AG04449 (cell line): ENCODE measurements around the gene CFAP20.
"Not testable (repeated sequence)": the region's sequence is repeated elsewhere in the genome, so short reads cannot be mapped to it uniquely, and the experiment has no call there.

Experiments
- CTCF ChIA-PET: fragments of 350-600 bp; formaldehyde crosslinking; extraction: SDS; loops from one replicate; lab custom pipeline; 2021; ENCODE audit warnings: antibody characterized with exemption; lab: Yijun Ruan, JAX
- POLR2A ChIA-PET: fragments of 400-600, 350-600 bp; formaldehyde crosslinking; extraction: SDS; loops from one replicate; lab custom pipeline; 2020; ENCODE audit warnings: antibody characterized with exemption, inconsistent platforms; lab: Yijun Ruan, JAX
- DNase-seq: peaks from one replicate; pipeline ENCODE4 v3.0.0-alpha.2; 2010; ENCODE audit warnings: low read depth, low spot score
- H3K4me3 ChIP-seq: 2 replicates; pipeline ENCODE4 v1.5.1; 2011; ENCODE audit warnings: low read depth, mild to moderate bottlenecking, control low read depth, low read length
- CTCF ChIP-seq: IDR thresholded peaks from one replicate; pipeline ENCODE4 v1.5.1; 2011; ENCODE audit warnings: mild to moderate bottlenecking, moderate library complexity, low read length, control low read depth, inconsistent platforms; ENCODE audit not compliant: insufficient read depth; ENCODE audit errors: missing control alignments

CFAP20 gene

GRCh38 chr16:58082381-58082780 is 46.8 kb downstream of the CFAP20 start:
- no peak for DNase-seq
- CTCF ChIA-PET: interaction anchor here (2.0 kb wide), 1 partner anchor 15 kb away, joined by 4 read pairs; no protein-coding TSS in a partner anchor
- no peak for TF ChIP-seq CTCF
- POLR2A ChIA-PET: no interaction called here
- H3K4me3 ChIP-seq: no peak overlapping the region

- POLR2A ChIA-PET, DNase-seq, CTCF ChIA-PET, H3K4me3 ChIP-seq: not testable (repeated sequence)
Observed at GRCh38 chr16:58080657-58081056, 48.5 kb downstream of the CFAP20 start.

- no peak for TF ChIP-seq CTCF
- DNase-seq: no peak
- no peak overlapping the region for H3K4me3 ChIP-seq
- ChIA-PET CTCF (interaction anchor here (0.6 to 1.4 kb wide), 2 partner anchors 14 to 20 kb away, joined by 3 read pairs; no protein-coding TSS in a partner anchor), POLR2A (no interaction called here)
Observed at GRCh38 chr16:58077796-58078195, 51.4 kb downstream of the CFAP20 start.

GRCh38 chr16:58076514-58076913 is 52.7 kb downstream of the CFAP20 start:
- no peak for DNase-seq
- TF ChIP-seq CTCF: no peak
- ChIA-PET CTCF (no interaction called here), POLR2A (no interaction called here)
- H3K4me3 ChIP-seq: no peak overlapping the region

- DNase-seq: no peak
- CTCF ChIA-PET: no interaction called here
Observed at GRCh38 chr16:58074657-58075056, 54.5 kb downstream of the CFAP20 start.

GRCh38 chr16:58073086-58073485 is 56.1 kb downstream of the CFAP20 start:
- H3K4me3 ChIP-seq, DNase-seq, POLR2A ChIA-PET, CTCF ChIA-PET: not testable (repeated sequence)

More at GRCh38 chr16:58074657-58075056, 54.5 kb downstream of the CFAP20 start:
- TF ChIP-seq CTCF: no peak
- H3K4me3 ChIP-seq: no peak overlapping the region
- POLR2A ChIA-PET: no interaction called here

GRCh38 chr16:58072134-58072533 is 57.0 kb downstream of the CFAP20 start:
- CTCF ChIA-PET, H3K4me3 ChIP-seq, POLR2A ChIA-PET, DNase-seq: not testable (repeated sequence)

- TF ChIP-seq CTCF: no peak
- no peak for DNase-seq
- H3K4me3 ChIP-seq: no peak overlapping the region
- POLR2A ChIA-PET: no interaction called here
- CTCF ChIA-PET: no interaction called here
Observed at GRCh38 chr16:58070585-58070984, 58.6 kb downstream of the CFAP20 start.
